Measurements from ENCODE around the gene EBF3.

The EBF3 gene

DNA sequence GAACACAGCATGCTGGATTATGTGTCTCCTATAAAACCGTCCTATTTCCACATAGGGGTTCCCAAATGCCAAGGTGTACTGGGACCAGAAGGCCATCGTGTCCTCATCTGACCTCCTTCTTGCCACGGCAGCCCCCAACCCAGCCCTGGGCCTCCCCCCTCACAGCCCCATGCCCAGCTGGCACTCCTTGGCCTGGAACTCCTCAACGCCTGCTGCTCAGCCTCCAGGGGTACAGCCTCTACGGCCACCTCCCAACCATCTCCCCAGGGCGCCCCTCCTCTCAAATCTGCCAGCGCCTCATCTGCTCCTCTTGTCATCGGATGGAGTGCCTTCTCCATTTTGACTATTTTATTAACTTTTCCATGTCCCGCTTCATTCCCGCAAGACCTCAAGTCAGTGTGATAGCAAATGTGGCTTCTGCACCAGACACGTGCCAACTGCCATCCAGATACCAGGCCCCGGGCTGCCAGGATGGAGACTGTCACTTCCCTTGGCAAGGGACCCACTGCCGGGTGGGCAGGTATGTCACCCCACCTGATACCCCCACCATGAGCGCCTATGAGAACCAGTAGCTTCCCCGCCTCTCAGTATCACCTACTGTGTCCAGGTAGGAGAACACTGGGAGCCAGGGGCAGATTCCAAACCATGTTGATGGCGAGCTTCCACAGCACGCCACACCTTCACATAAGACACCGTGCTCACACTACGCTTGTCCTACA is 106.7 kb downstream of the EBF3 start:
- no peak for FAIRE-seq
- DNase-seq (ENCODE audit: insufficient read length, low spot score): no peak

DNA sequence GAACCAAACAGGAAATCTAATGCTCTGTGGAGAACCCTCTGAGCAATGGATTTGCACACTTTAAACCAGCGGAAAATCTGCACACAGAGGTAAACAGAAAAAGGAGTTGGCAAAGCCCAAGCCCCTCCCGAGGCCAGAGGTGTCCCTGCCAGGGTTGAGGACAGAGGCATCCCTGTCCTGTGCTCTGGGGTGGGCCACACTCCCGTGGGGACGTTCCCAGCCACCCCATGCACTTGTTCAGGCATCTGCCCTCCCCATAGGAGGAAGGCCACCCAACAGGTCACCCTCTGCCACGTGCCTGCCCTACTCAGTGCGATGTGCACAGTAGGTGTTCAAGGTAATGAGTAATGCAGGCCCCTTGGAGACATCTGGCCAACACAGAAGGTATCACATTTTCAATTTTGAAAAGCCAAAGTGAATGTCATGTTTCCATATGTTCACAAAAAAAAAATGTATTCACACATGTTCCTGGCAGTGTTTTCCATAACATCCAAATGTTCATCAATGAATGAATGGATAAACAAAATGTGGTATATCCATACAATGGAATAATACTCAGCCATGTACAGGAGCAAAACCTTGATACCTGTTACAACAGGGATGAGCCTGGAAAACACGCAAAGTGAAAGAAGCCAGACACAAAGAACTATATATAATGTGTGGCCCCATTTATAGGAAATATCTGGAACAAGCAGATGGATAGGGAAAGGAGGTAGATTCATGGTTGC is 108.1 kb downstream of the EBF3 start:
- no peak for FAIRE-seq
- no peak for DNase-seq (ENCODE audit: insufficient read length, low spot score)

- FAIRE-seq (no peak), DNase-seq (ENCODE audit: insufficient read length, low spot score) (no peak)
Observed at GRCh38 chr10:129854796-129855705, 109.0 kb downstream of the EBF3 start.

DNA sequence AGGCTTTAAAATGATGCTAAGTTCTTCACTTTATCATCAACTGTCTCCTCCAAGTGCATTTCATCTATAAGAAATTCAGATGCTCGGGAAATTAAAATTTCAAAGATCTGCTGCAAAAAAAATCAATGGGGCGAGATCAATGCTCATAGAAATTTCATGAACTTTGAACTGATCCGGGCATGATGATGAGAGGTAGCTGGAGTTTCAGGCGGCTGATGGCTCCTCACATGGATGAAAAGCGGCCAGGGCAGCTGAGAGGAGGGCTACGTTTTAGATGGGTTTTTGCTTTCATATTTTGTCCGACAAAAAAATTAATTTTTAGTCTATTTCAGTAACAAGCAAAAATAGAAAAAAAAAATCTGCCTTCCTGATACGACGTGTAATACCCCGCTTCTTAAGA is 109.9 kb downstream of the EBF3 start:
- DNase-seq (ENCODE audit: insufficient read length, low spot score): no peak
- FAIRE-seq: no peak

- FAIRE-seq (no peak), DNase-seq (ENCODE audit: insufficient read length, low spot score) (no peak)
Observed at GRCh38 chr10:129853562-129853903, 110.5 kb downstream of the EBF3 start.

DNA sequence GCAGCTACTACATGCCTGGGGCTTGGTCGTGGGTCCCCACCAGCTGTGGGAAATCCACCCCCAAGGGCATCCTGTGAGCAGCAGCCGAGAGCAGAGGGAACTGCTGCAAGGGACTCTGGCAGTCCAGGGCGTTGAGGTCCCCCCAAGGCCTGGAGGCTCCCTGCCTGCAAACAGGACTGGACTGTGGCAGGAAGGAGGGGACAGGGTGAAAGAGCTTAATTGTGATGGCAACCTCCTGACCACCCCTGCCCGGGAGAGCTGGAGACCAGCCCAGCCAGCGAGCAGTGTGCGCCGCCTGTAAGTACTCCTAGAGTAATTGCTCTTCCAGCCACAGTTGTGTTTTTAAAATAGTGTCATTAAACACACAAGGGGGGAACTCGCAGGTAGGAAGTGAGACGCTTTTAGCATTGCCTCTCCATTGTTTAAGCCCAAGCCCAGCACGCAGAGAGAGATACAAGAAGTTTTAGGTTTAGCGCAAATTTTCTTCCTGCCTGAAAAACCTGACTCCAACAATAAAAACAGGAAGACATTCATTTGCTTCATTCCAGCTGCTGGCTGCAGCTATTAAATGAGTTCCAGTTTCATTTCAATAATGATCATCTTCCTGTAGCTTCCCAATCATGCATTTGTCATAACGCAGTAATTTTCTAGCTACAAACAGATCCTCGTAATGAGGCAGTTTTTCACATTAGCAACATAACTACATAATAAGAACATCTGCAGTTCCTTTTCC is 111.1 kb downstream of the EBF3 start:
- no peak for DNase-seq (ENCODE audit: insufficient read length, low spot score)
- FAIRE-seq: no peak

DNA sequence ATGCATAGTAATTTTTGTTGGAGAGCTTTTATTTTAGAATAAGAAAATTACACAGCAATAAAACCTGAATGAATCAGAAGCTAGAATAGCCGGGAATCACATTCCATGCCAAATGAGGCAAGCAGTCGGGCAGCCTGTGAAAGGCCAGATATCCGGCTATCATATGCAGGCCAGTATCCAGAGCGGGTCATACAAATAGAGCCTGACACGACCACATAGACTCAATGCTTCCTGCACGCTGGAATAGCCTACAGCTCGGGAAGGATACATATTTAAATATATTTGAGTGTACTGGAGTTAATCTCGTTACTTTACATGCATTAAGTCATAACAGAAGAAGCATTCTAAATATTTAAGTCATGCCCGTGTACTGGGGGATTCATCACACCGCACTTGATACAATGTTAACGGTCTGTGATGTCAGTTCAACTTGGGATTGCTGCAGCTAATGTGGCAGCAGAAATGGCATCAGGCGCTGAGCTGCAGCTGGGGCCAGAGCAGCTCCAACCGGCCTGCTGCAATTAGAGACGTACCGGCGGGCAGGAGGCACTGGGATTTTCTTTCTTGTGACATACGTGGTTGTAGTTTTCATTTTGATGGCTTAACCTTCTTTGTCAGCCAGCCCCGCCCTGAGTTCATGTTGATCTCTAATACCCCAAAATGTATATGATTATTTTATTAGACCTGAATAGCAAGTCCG is 112.0 kb downstream of the EBF3 start:
- FAIRE-seq: no peak
- DNase-seq (ENCODE audit: insufficient read length, low spot score): no peak

DNA sequence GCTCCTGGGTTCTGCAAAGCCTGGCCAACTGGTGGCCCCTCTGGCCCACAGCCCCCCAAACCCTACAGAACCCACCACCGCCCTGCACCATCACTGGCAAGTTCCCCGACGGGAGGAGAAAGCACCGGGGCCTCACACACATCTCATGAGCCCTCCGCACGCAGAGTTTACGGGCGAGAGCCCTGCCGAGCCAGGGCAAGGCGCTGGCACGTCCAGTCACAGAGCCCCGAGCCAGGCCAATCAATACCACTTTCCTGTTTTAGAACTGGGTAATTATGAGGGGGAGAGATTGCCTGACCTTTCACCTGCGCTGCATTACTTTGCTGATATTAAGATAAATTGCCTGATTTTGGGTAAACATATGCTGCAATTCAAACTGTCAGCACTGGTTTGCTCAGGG is 113.3 kb downstream of the EBF3 start:
- FAIRE-seq: no peak
- DNase-seq (ENCODE audit: insufficient read length, low spot score): no peak

GRCh38 chr10:129850316-129850715 is 113.8 kb downstream of the EBF3 start:
- no peak for DNase-seq (ENCODE audit: insufficient read length, low spot score)
- FAIRE-seq: no peak

DNA sequence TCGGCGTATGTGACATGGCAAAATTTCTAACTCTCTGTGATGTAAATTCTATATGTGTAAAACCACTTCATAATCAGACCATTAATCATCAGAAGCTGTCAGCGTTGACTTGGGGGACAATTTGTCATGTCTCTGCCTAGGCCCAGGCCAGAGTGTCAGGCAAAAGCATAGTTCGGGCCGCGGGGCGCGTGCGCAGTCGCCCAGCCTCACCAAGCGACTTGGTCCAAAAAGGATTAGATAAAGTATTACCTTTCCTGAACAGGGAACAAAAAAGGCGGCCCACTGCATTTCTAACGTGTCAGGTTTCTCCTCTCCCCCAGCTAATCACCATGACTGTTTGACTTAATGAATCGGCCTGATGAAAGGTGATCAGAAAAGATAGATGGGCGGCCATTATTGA is 114.2 kb downstream of the EBF3 start:
- FAIRE-seq (no peak), DNase-seq (ENCODE audit: insufficient read length, low spot score) (no peak)

GRCh38 chr10:129849452-129849750 is 114.7 kb downstream of the EBF3 start:
- no peak for FAIRE-seq
- DNase-seq (ENCODE audit: insufficient read length, low spot score): no peak

DNA sequence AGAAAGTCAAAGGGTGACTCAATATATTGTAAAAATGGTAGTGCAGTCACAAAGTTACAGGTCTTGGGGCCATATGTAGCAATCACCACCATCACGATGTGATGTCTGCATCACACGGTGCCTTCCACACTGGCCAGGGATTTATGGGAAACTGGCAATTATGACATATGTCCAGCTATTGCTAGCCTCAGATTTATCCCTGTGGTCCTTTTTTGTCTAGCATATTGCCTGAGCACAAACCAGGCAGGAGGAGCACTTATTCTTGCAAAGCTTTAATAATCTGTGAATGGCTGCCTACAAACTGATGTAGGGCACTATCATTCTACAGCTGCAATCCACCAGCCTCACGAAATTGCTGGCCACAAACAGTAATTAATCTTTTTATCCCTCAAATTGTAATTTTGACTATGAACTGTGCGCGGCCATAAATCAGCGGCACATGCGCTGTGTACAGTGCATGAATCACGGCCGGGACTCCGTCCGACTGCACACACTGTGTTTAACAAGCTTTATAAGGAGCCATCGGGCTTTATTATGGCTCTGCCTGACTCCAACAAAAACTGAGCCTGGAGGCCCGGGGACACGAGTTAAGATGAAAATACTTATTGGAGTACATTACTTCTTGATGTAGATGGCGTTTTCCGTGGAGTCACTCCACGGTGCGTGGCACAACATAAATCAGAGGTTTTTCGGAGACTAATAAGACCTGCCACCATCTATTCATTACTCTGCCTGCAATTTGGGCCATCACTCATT is 115.2 kb downstream of the EBF3 start:
- no peak for FAIRE-seq
- no peak for DNase-seq (ENCODE audit: insufficient read length, low spot score)

GRCh38 chr10:129847741-129848483 is 116.2 kb downstream of the EBF3 start:
- no peak for FAIRE-seq

GRCh38 chr10:129846991-129847391 is 117.1 kb downstream of the EBF3 start:
- DNase-seq (ENCODE audit: insufficient read length, low spot score): no peak
- no peak for FAIRE-seq

More at GRCh38 chr10:129847741-129848483, 116.2 kb downstream of the EBF3 start:
- DNase-seq (ENCODE audit: insufficient read length, low spot score): no peak

GRCh38 chr10:129845111-129845753 is 118.8 kb downstream of the EBF3 start:
- no peak for FAIRE-seq
- no peak for DNase-seq (ENCODE audit: insufficient read length, low spot score)

DNA sequence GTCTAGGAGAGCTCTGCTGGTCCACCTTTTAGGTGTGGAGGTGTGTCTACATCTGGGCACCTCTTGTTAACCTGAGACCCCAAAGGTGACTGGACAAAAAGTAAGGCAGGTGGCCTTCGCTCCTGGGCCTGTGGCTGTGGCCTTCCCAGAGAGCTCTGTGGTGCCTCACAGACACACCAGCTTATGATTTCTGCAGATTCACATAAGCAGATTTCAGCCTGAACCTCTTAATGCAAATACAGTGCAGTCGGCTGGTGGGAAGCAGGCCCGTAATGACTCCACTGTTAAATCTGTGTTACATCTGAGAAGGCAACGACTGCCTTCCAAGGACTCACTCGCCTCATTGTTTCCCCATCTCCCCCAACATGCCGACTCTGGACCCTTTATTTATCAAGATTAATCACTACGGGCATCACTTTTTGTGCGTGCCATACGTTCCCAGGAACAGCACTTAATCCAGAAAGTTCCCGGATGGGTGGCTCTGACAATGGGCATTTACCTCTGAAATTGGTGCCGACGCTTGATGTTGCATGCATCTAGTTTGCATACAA is 119.8 kb downstream of the EBF3 start:
- FAIRE-seq (no peak), DNase-seq (ENCODE audit: insufficient read length, low spot score) (no peak)

- FAIRE-seq: no peak
Observed at GRCh38 chr10:129843702-129844101, 120.4 kb downstream of the EBF3 start.

DNA sequence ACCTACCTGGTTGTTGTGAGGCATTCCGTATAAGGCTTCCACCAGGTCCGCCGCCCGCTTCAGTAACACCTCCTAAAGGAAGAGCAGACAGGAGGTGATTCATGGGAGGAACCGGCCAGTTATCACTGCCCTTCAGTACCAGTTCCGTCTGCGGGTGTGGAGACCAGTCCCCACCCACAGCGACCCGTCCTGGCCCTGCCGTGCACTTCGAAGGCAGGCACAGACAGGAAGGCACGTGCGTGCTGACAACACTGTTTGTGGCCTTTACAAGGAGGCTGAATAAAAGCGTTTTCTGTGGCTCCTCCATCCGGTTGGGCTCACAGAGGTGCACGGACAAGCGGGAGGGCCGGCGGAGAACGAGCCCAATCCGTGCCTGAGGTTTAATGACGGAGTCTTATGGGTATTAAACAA is 120.9 kb downstream of the EBF3 start:
- no peak for DNase-seq (ENCODE audit: insufficient read length, low spot score)

More at GRCh38 chr10:129843702-129844101, 120.4 kb downstream of the EBF3 start:
- DNase-seq (ENCODE audit: insufficient read length, low spot score): no peak

More for the DNA sequence above, 120.9 kb downstream of the EBF3 start:
- FAIRE-seq: no peak

Measured in HTR-8/SVneo (cell line).